Mesenchymal stem cell (in vitro differentiated cells and primary cell): ENCODE data around the gene SLCO2A1.

Source experiments
- DNase-seq: peaks from one replicate; pipeline ENCODE4 v3.0.0-alpha.2; 2013
- H2AFZ ChIP-seq: one replicate; pipeline ENCODE4 v1.6.1; 2013; ENCODE audit warnings: low read depth, mild to moderate bottlenecking, control low read depth, inconsistent platforms, low read length, moderate library complexity
- H2AK5ac ChIP-seq: 2 replicates; pipeline ENCODE4 v1.6.1; 2013; ENCODE audit warnings: low read length, moderate library complexity, mild to moderate bottlenecking, inconsistent platforms; ENCODE audit not compliant: severe bottlenecking
- H2BK120ac ChIP-seq: one replicate; pipeline ENCODE4 v1.6.1; 2013; ENCODE audit warnings: low read depth, mild to moderate bottlenecking, inconsistent platforms, low read length, moderate library complexity
- H2BK12ac ChIP-seq, 2 experiments: one replicate each; pipeline ENCODE4 v1.6.1; 2013; ENCODE audit warnings: inconsistent platforms in 2 of 2, low read length in 2 of 2, mild to moderate bottlenecking in 2 of 2, moderate library complexity in 2 of 2, control low read depth in 1 of 2
- H2BK15ac ChIP-seq: one replicate; pipeline ENCODE4 v1.6.1; 2013; ENCODE audit warnings: mild to moderate bottlenecking, low read depth, inconsistent platforms; ENCODE audit not compliant: poor library complexity, severe bottlenecking
- H2BK5ac ChIP-seq: 2 replicates; pipeline ENCODE4 v1.6.1; 2013; ENCODE audit warnings: low read depth, mild to moderate bottlenecking, low read length, control low read depth, inconsistent platforms; ENCODE audit not compliant: poor library complexity, severe bottlenecking
- H3K14ac ChIP-seq, 2 experiments: one replicate each; pipeline ENCODE4 v1.6.1; 2013; ENCODE audit warnings: inconsistent platforms in 2 of 2, low read length in 2 of 2, control low read depth in 1 of 2, mild to moderate bottlenecking in 1 of 2, moderate library complexity in 1 of 2
- H3K18ac ChIP-seq, 2 experiments: one replicate each; pipeline ENCODE4 v1.6.1; 2013; ENCODE audit warnings: inconsistent platforms in 2 of 2, low read length in 2 of 2, control low read depth in 1 of 2, low read depth in 1 of 2, mild to moderate bottlenecking in 1 of 2
- H3K23ac ChIP-seq, 2 experiments: one replicate each; pipeline ENCODE4 v1.6.1; 2013; ENCODE audit warnings: inconsistent platforms in 2 of 2, low read length in 2 of 2, mild to moderate bottlenecking in 2 of 2, moderate library complexity in 2 of 2, control low read depth in 1 of 2
- H3K27ac ChIP-seq: 2 replicates; pipeline ENCODE4 v1.5.1; 2013; ENCODE audit warnings: mild to moderate bottlenecking, moderate library complexity, low read length, control low read depth, inconsistent platforms; ENCODE audit not compliant: poor library complexity, severe bottlenecking
- H3K27me3 ChIP-seq, 2 experiments: 2 replicates each; pipeline versions ENCODE4 v1.6.1 to v1.7.0; 2013; ENCODE audit warnings: low read length in 2 of 2, mild to moderate bottlenecking in 2 of 2, moderate library complexity in 2 of 2, control low read depth in 1 of 2, inconsistent platforms in 1 of 2; ENCODE audit not compliant: control insufficient read depth in 1 of 2, insufficient read depth in 1 of 2
- H3K36me3 ChIP-seq, 2 experiments: 2 replicates each; pipeline versions ENCODE4 v1.6.1 to v1.7.0; 2013; ENCODE audit warnings: low read length in 2 of 2, control low read depth in 1 of 2, inconsistent platforms in 1 of 2, low read depth in 1 of 2, mild to moderate bottlenecking in 1 of 2; ENCODE audit not compliant: insufficient read depth in 2 of 2, control insufficient read depth in 1 of 2
- H3K4ac ChIP-seq, 2 experiments: one replicate each; pipeline ENCODE4 v1.6.1; 2013; ENCODE audit warnings: inconsistent platforms in 2 of 2, low read length in 2 of 2, mild to moderate bottlenecking in 2 of 2, moderate library complexity in 2 of 2, control low read depth in 1 of 2, low read depth in 1 of 2
- H3K4me1 ChIP-seq: 2 replicates; pipeline ENCODE4 v1.6.1; 2013; ENCODE audit warnings: low read depth, low read length, control low read depth; ENCODE audit not compliant: control insufficient read depth, insufficient read depth
- H3K4me2 ChIP-seq: 2 replicates; pipeline ENCODE4 v1.6.1; 2013; ENCODE audit warnings: low read length, mild to moderate bottlenecking, inconsistent platforms; ENCODE audit not compliant: poor library complexity, severe bottlenecking
- H3K4me3 ChIP-seq, 2 experiments: 2 replicates each; pipeline versions ENCODE4 v1.5.1 to v1.7.0; 2013; ENCODE audit warnings: low read length in 2 of 2, mild to moderate bottlenecking in 2 of 2, control low read depth in 1 of 2, low read depth in 1 of 2; ENCODE audit not compliant: insufficient read depth in 1 of 2
- H3K79me1 ChIP-seq: replicated peaks from 2 replicates; pipeline ENCODE4 v1.6.1; 2013; ENCODE audit warnings: mild to moderate bottlenecking, control low read depth, low read length, inconsistent platforms; ENCODE audit not compliant: poor library complexity, severe bottlenecking
- H3K9ac ChIP-seq: 2 replicates; pipeline ENCODE4 v1.7.0; 2013; ENCODE audit warnings: mild to moderate bottlenecking, low read length, moderate library complexity
- H3K9me3 ChIP-seq: 2 replicates; pipeline ENCODE4 v1.7.0; 2013; ENCODE audit warnings: mild to moderate bottlenecking, low read length; ENCODE audit not compliant: control insufficient read depth
- H4K8ac ChIP-seq: one replicate; pipeline ENCODE4 v1.6.1; 2013; ENCODE audit warnings: inconsistent platforms, mild to moderate bottlenecking, low read length, moderate library complexity
- H4K91ac ChIP-seq: one replicate; pipeline ENCODE4 v1.6.1; 2013; ENCODE audit warnings: mild to moderate bottlenecking, low read length, inconsistent platforms
- WGBS: methylation state at CpG from one replicate; pipeline ENCODE4 v1.1.7; 2013; ENCODE audit warnings: mixed read lengths; 5-methylcytosine and 5-hydroxymethylcytosine counted together

The SLCO2A1 gene

DNA sequence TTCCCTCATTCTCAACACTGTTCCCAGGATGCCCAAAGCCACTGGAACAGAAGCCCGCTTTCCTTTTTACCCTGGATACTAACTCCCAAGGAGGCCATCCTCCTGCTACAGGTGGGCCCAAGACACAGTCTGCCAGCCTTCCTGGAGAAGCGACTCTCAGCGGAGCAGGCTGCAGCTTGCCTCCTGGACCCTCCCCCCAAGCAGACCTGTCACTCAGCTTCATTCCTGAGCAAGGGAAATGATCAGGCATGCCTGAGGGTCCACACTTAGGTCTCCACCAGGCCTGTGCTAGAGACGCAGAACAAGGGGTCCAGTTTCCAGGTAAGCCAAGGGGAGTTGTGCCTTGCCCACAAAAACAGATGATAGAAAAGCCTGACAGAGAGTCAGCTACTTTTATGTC lies 62.8 kb downstream of the SLCO2A1 start:
- Histone ChIP-seq H3K4me1 (no peaks in the 10 kb centered on the region), H2AFZ (no peak overlapping the region), H2AK5ac (no peak overlapping the region), H3K18ac (no peak overlapping the region), H3K36me3 (no peaks in the 10 kb centered on the region), H3K79me1 (no peaks in the 10 kb centered on the region), H4K91ac (no peak overlapping the region), H2BK12ac (no peak overlapping the region), H3K9me3 (no peaks in the 10 kb centered on the region), H3K4ac (no peak overlapping the region), H3K27ac (no peak overlapping the region), H3K4me2 (no peak overlapping the region), H3K4me3 (no peak overlapping the region), H3K27me3 (no peaks in the 10 kb centered on the region), H3K9ac (no peak overlapping the region), H2BK15ac (no peak overlapping the region), H4K8ac (no peak overlapping the region), H2BK5ac (no peak overlapping the region), H3K14ac (no peak overlapping the region), H2BK120ac (no peak overlapping the region), H3K23ac (no peak overlapping the region)
- no peak for DNase-seq
- 82% methylated on average over 4 of the region's 4 CpGs for WGBS

DNA sequence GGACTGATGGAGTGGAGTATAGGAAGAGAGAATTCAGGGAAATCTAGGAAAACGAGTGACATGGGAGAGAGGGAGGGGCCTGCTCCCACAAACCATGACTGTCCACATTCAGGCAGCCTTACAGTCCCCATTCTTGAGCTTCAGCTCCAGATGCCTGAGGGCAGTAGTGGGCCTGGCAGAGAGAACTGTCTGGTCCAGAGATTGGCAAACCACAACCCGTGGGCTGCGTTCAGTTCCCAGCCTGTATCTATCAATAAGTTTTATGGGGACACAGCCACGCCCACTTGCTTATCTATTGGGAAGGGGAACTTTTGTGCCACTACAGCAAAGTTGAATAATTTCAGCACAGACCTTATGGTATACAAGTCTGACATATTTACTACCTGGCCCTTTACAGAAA lies 63.8 kb downstream of the SLCO2A1 start:
- Histone ChIP-seq H2AFZ (no peak overlapping the region), H3K4me1 (no peaks in the 10 kb centered on the region), H3K4me2 (no peak overlapping the region), H3K9me3 (no peaks in the 10 kb centered on the region), H4K8ac (no peak overlapping the region), H4K91ac (no peak overlapping the region), H3K9ac (no peak overlapping the region), H3K4me3 (no peak overlapping the region), H3K36me3 (no peaks in the 10 kb centered on the region), H3K27ac (no peak overlapping the region), H3K79me1 (no peaks in the 10 kb centered on the region), H2AK5ac (no peak overlapping the region), H3K4ac (no peak overlapping the region), H3K23ac (no peak overlapping the region), H2BK15ac (no peak overlapping the region), H2BK120ac (no peak overlapping the region), H2BK12ac (no peak overlapping the region), H3K18ac (no peak overlapping the region), H3K27me3 (no peaks in the 10 kb centered on the region), H2BK5ac (no peak overlapping the region), H3K14ac (no peak overlapping the region)
- DNase-seq = no peak
- WGBS = 90% methylated on average over 3 of the region's 4 CpGs

DNA sequence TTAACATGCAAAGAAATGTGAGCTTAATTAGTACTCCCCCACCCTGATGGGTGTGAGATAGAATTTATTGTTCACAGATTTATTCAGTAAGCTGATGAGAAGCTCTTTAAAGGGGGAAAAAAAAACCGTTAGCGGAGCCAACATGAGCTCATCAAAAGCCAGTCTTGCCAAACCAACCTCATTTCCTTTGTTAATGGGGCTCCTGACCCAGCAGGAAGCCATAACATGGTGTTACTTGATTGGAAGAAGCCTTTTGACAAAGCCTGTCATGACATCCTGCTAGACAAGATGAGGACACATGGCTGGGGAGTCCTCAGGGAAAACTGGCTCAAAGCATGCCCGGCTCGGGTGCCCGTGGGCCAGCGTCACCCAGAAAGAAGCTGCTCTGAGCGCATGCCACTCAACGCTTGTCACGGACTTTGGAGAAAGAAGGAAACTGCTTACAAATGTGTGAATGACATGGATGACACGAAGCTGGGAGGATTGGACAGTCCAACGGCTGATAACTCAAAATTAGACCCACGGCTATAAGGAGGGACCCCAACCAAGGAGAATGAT lies 64.6 kb downstream of the SLCO2A1 start:
- Histone ChIP-seq H2BK120ac (no peak overlapping the region), H4K91ac (no peak overlapping the region), H4K8ac (no peak overlapping the region), H2BK15ac (no peak overlapping the region), H2BK5ac (no peak overlapping the region), H2AK5ac (no peak overlapping the region), H3K27ac (no peak overlapping the region), H3K18ac (no peak overlapping the region), H3K23ac (no peak overlapping the region), H2BK12ac (no peak overlapping the region), H3K9me3 (no peaks in the 10 kb centered on the region), H3K36me3 (no peaks in the 10 kb centered on the region), H3K14ac (no peak overlapping the region), H3K4me2 (no peak overlapping the region), H3K79me1 (no peaks in the 10 kb centered on the region), H3K4ac (no peak overlapping the region), H3K9ac (no peak overlapping the region), H2AFZ (no peak overlapping the region), H3K4me1 (no peaks in the 10 kb centered on the region), H3K4me3 (no peak overlapping the region), H3K27me3 (no peaks in the 10 kb centered on the region)
- no peak for DNase-seq
- WGBS = 91% methylated on average over 12 of the region's 12 CpGs

DNA sequence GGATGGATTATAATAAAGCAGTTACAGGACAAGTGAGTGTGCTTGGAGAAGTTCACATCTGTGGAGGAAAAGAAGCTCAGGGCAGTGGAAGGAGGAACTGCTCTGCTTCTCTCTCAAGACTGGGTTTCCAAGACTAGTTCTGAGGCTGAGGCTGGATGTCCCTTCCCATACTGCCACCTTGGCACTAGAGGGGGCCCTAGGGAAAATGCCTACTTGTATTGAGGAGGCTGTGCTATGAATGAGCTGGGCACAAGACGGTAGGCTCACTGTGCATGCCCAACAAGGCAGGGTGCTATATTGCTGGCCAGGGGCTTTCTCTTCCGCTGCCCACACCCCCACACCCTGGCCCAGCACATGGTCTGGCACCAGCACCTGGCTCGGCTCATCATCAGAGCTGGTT lies 65.2 kb downstream of the SLCO2A1 start:
- H3K36me3 ChIP-seq = no peaks in the 10 kb centered on the region
- H3K4me3 ChIP-seq = no peak overlapping the region
- no peak overlapping the region for H3K14ac ChIP-seq
- WGBS = 100% methylated on average over 2 of the region's 3 CpGs
- H3K4ac ChIP-seq = no peak overlapping the region
- no peak overlapping the region for H4K91ac ChIP-seq
- H3K18ac ChIP-seq = no peak overlapping the region
- no peak overlapping the region for H2AK5ac ChIP-seq
- no peaks in the 10 kb centered on the region for H3K4me1 ChIP-seq
- no peak overlapping the region for H4K8ac ChIP-seq
- no peak overlapping the region for H3K4me2 ChIP-seq
- no peak overlapping the region for H2BK5ac ChIP-seq
- H3K9me3 ChIP-seq = no peaks in the 10 kb centered on the region
- H3K27me3 ChIP-seq = no peaks in the 10 kb centered on the region
- no peak overlapping the region for H3K9ac ChIP-seq
- no peak overlapping the region for H3K27ac ChIP-seq
- H2BK15ac ChIP-seq = no peak overlapping the region
- H2BK120ac ChIP-seq = no peak overlapping the region
- H3K79me1 ChIP-seq = no peaks in the 10 kb centered on the region
- H2AFZ ChIP-seq = no peak overlapping the region
- no peak for DNase-seq
- H3K23ac ChIP-seq = no peak overlapping the region
- no peak overlapping the region for H2BK12ac ChIP-seq
